Measurements from ENCODE around the gene ZNF438.

DNA sequence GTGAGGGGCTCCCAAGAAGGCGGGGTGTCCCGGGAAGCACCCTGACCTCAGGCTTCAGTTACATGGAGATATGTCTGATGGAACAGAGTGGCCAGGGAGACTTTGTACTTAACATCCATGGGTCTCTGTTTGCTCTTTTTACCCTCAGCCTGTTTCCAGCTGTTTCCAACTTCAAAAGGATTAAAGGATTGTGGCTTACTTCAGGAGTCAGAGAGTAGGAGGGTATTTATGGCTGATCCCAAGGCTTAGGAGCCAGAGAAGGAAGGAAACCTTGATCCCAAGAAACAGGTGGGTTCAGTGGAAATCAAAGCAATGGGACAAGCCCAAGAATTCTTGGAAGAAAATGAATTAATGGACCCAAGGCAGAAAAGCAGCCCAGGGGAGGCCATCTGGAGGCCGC is 37.7 kb upstream of the ZNF438 start:
- TF ChIP-seq CBX5 (IDR thresholded peaks at IDR 0.05; ENCODE audit: low read depth) (no peak), MTA3 (IDR thresholded peaks at IDR 0.05; ENCODE audit: borderline replicate concordance, low read length) (no peak), GABPA (IDR thresholded peaks at IDR 0.05; ENCODE audit: low read depth) (no peak), ZNF384 (IDR thresholded peaks at IDR 0.05; ENCODE audit: borderline replicate concordance, low read depth, low read length) (no peak), SMC3 (IDR thresholded peaks at IDR 0.05; ENCODE audit: borderline replicate concordance, low read length) (no peak), RCOR1 (conservative IDR thresholded peaks at IDR 0.05; ENCODE audit: low read depth, low read length) (no peak), JUNB (IDR thresholded peaks at IDR 0.05) (no peak), GATAD2B (conservative IDR thresholded peaks at IDR 0.05; ENCODE audit: low read depth) (no peak)
- TF ChIP-seq, protein P1, sequence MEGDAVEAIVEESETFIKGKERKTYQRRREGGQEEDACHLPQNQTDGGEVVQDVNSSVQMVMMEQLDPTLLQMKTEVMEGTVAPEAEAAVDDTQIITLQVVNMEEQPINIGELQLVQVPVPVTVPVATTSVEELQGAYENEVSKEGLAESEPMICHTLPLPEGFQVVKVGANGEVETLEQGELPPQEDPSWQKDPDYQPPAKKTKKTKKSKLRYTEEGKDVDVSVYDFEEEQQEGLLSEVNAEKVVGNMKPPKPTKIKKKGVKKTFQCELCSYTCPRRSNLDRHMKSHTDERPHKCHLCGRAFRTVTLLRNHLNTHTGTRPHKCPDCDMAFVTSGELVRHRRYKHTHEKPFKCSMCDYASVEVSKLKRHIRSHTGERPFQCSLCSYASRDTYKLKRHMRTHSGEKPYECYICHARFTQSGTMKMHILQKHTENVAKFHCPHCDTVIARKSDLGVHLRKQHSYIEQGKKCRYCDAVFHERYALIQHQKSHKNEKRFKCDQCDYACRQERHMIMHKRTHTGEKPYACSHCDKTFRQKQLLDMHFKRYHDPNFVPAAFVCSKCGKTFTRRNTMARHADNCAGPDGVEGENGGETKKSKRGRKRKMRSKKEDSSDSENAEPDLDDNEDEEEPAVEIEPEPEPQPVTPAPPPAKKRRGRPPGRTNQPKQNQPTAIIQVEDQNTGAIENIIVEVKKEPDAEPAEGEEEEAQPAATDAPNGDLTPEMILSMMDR (IDR thresholded peaks at IDR 0.05 in 2 of 3, conservative IDR thresholded peaks at IDR 0.05 in 1 of 3; ENCODE audit: control insufficient read depth in 2 of 3, extremely low read depth in 1 of 3, insufficient read depth in 1 of 3, low read depth in 3 of 3, low read length in 3 of 3): no peak
- TF ChIP-seq, protein P2, sequence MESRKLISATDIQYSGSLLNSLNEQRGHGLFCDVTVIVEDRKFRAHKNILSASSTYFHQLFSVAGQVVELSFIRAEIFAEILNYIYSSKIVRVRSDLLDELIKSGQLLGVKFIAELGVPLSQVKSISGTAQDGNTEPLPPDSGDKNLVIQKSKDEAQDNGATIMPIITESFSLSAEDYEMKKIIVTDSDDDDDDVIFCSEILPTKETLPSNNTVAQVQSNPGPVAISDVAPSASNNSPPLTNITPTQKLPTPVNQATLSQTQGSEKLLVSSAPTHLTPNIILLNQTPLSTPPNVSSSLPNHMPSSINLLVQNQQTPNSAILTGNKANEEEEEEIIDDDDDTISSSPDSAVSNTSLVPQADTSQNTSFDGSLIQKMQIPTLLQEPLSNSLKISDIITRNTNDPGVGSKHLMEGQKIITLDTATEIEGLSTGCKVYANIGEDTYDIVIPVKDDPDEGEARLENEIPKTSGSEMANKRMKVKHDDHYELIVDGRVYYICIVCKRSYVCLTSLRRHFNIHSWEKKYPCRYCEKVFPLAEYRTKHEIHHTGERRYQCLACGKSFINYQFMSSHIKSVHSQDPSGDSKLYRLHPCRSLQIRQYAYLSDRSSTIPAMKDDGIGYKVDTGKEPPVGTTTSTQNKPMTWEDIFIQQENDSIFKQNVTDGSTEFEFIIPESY (IDR thresholded peaks at IDR 0.05): no peak
